ENCODE measurements around the gene CDC20B. TPM values are rescaled to one million over a fixed set of nuclear protein-coding genes. Genes with fewer than 3 reads are reported as not detected.

Gene CDC20B
- total RNA-seq (2014; rRNA removed; shearing (Covaris generic)) = not detected in 2 replicates
- polyA plus RNA-seq (2016; fragmentation: Nextera tagmentation; extraction: Ambion mirVana) = 0.20 TPM in 1 of 2 replicates, not detected in the other

- peak within 1 kb of the TSS; percentile 77 for H3K4me3 ChIP-seq
- H3K27ac ChIP-seq = no peak within 1 kb of the TSS
- H3K4me2 ChIP-seq (ENCODE audit: unreplicated experiment) = peak within 1 kb of the TSS; percentile 93
- peak within 1 kb of the TSS; percentile 79 for H2AFZ ChIP-seq
- H3K79me2 ChIP-seq (ENCODE audit: insufficient read depth) = no peaks in the 10 kb centered on the region
- no peaks in the 10 kb centered on the region for H3K9me2 ChIP-seq (ENCODE audit: insufficient read depth)
- TF ChIP-seq EZH2phosphoT487 (IDR thresholded peaks at IDR 0.05; ENCODE audit: insufficient read depth, low read depth) (no peak), EZH2 (IDR thresholded peaks at IDR 0.05; ENCODE audit: insufficient read depth, poor library complexity, severe bottlenecking) (no peak)
- peak within 1 kb of the TSS; percentile 69 for H3K9ac ChIP-seq
- DNase-seq = peak; percentile 93
- H3K9me3 ChIP-seq (ENCODE audit: low read depth) = no peaks in the 10 kb centered on the region
- in situ Hi-C loops (cut with MboI) = no loop called here
- 1% methylated on average over 52 to 64 of the region's 69 CpGs for WGBS, 2 experiments (ENCODE audit: low coverage in 1 of 2, low lambda C conversion rate in 2 of 2, missing lambda C conversion rate in 2 of 2)
- H4K20me1 ChIP-seq (ENCODE audit: insufficient read depth) = no peaks in the 10 kb centered on the region
- H3K27me3 ChIP-seq (replicated peaks; ENCODE audit: insufficient read depth) = peaks cover 45% of the 10 kb centered on the region
- H3K36me3 ChIP-seq (ENCODE audit: low read depth) = no peaks in the 10 kb centered on the region
- H3F3A ChIP-seq (ENCODE audit: insufficient read depth) = peaks cover 21% of the 10 kb centered on the region
- H3K4me1 ChIP-seq (ENCODE audit: insufficient read depth) = peaks cover 16% of the 10 kb centered on the region
Observed at GRCh38 chr5:55172937-55173686, at the start of gene CDC20B. TSS of gene CDC20B (minus strand) at chr5:55173177. CDS start at chr5:55173000, 177 bp downstream.

GRCh38 chr5:55222092-55222984 is 49.4 kb upstream of the CDC20B start:
- H3K79me2 ChIP-seq (ENCODE audit: insufficient read depth) = no peaks in the 10 kb centered on the region
- no peaks in the 10 kb centered on the region for H4K20me1 ChIP-seq (ENCODE audit: insufficient read depth)
- H3K36me3 ChIP-seq (ENCODE audit: low read depth) = no peaks in the 10 kb centered on the region
- H3K27me3 ChIP-seq (replicated peaks; ENCODE audit: insufficient read depth) = peaks cover 81% of the 10 kb centered on the region
- no peak overlapping the region for H2AFZ ChIP-seq
- TF ChIP-seq EZH2 (IDR thresholded peaks at IDR 0.05; ENCODE audit: insufficient read depth, poor library complexity, severe bottlenecking) (peak; percentile 93), EZH2phosphoT487 (IDR thresholded peaks at IDR 0.05; ENCODE audit: insufficient read depth, low read depth) (peak; percentile 26; the same call in 1 of the 2 replicates)
- H3K9ac ChIP-seq = no peak overlapping the region
- in situ Hi-C loops (cut with MboI) = no loop called here
- no peak for DNase-seq
- no peak overlapping the region for H3K4me3 ChIP-seq
- no peaks in the 10 kb centered on the region for H3K9me3 ChIP-seq (ENCODE audit: low read depth)
- WGBS, 2 experiments (ENCODE audit: low coverage in 1 of 2, low lambda C conversion rate in 2 of 2, missing lambda C conversion rate in 2 of 2) = 19% methylated on average over 30 of the region's 30 CpGs
- no peaks in the 10 kb centered on the region for H3K9me2 ChIP-seq (ENCODE audit: insufficient read depth)
- no peak overlapping the region for H3K27ac ChIP-seq
- H3K4me2 ChIP-seq (ENCODE audit: unreplicated experiment) = no peak overlapping the region
- no peaks in the 10 kb centered on the region for H3K4me1 ChIP-seq (ENCODE audit: insufficient read depth)
- no peaks in the 10 kb centered on the region for H3F3A ChIP-seq (ENCODE audit: insufficient read depth)

DNA sequence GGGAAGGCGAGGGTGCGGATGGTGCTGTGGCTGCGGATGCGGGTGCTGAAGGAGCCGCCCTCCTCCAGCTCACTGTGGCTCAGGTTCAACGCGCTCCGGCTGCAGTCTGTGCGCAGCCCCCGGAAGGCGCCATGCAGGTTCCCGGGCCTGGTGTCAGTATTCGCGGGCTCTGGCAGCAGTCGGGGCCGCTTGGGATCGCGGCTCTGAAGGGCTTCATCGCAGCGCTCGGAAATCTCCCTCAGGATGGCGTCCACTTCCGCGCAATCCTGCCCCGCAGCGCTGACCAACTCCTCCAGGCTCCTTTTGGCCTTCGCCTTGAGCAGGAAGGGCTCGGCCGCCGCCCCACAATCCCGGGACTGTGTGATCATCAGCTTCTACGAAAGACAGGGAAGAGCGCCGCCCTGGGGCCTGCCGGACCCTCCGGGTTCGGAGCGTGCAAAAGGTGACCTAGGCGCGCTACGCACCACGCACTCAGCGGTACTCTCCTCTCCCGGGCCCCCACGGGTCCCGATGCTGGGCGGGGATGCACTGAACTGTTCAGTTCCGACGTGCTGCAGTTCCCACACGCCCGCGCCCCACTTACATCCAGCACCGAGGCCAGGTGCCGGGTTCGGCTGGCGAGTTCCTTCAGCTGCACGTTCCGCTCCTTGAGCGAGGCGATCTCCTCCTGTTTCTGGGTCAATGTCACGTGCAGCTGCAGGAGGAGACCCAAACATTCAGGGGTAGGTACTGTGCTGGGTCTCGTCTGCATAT is 47.6 kb upstream of the CDC20B start:
- in situ Hi-C loops (cut with MboI) = no loop called here
- H3K9me3 ChIP-seq (ENCODE audit: low read depth) = no peaks in the 10 kb centered on the region
- H3K4me3 ChIP-seq = peak overlapping the region; percentile 62
- no peaks in the 10 kb centered on the region for H3K9me2 ChIP-seq (ENCODE audit: insufficient read depth)
- H3K9ac ChIP-seq = no peak overlapping the region
- H3K4me1 ChIP-seq (ENCODE audit: insufficient read depth) = no peaks in the 10 kb centered on the region
- peak overlapping the region; percentile 80 for H3K4me2 ChIP-seq (ENCODE audit: unreplicated experiment)
- DNase-seq = peak; percentile 58
- TF ChIP-seq EZH2 (IDR thresholded peaks at IDR 0.05; ENCODE audit: insufficient read depth, poor library complexity, severe bottlenecking) (no peak), EZH2phosphoT487 (IDR thresholded peaks at IDR 0.05; ENCODE audit: insufficient read depth, low read depth) (no peak)
- 7 to 10% methylated on average over 45 to 53 of the region's 62 CpGs for WGBS, 2 experiments (ENCODE audit: low coverage in 1 of 2, low lambda C conversion rate in 2 of 2, missing lambda C conversion rate in 2 of 2)
- no peaks in the 10 kb centered on the region for H4K20me1 ChIP-seq (ENCODE audit: insufficient read depth)
- H3K36me3 ChIP-seq (ENCODE audit: low read depth) = no peaks in the 10 kb centered on the region
- no peak overlapping the region for H3K27ac ChIP-seq
- no peaks in the 10 kb centered on the region for H3K79me2 ChIP-seq (ENCODE audit: insufficient read depth)
- peak overlapping the region; percentile 79 for H2AFZ ChIP-seq
- H3F3A ChIP-seq (ENCODE audit: insufficient read depth) = no peaks in the 10 kb centered on the region
- H3K27me3 ChIP-seq (replicated peaks; ENCODE audit: insufficient read depth) = peaks cover 69% of the 10 kb centered on the region

- Histone ChIP-seq H3K9me2 (ENCODE audit: insufficient read depth) (no peaks in the 10 kb centered on the region), H3K27me3 (replicated peaks; ENCODE audit: insufficient read depth) (peaks cover 60% of the 10 kb centered on the region)
Observed at GRCh38 chr5:55219770-55220169, 46.8 kb upstream of the CDC20B start.

More at GRCh38 chr5:55219770-55220169, 46.8 kb upstream of the CDC20B start:
- no peaks in the 10 kb centered on the region for H3K36me3 ChIP-seq (ENCODE audit: low read depth)
- H3K4me1 ChIP-seq (ENCODE audit: insufficient read depth) = no peaks in the 10 kb centered on the region
- no peak overlapping the region for H3K27ac ChIP-seq
- no peak overlapping the region for H3K9ac ChIP-seq
- 85 to 89% methylated on average over 3 of the region's 3 CpGs for WGBS, 2 experiments (ENCODE audit: low coverage in 1 of 2, low lambda C conversion rate in 2 of 2, missing lambda C conversion rate in 2 of 2)
- H3K9me3 ChIP-seq (ENCODE audit: low read depth) = no peaks in the 10 kb centered on the region
- in situ Hi-C loops (cut with MboI) = no loop called here
- DNase-seq = no peak
- H2AFZ ChIP-seq = no peak overlapping the region
- H3K79me2 ChIP-seq (ENCODE audit: insufficient read depth) = no peaks in the 10 kb centered on the region
- TF ChIP-seq EZH2 (IDR thresholded peaks at IDR 0.05; ENCODE audit: insufficient read depth, poor library complexity, severe bottlenecking) (no peak), EZH2phosphoT487 (IDR thresholded peaks at IDR 0.05; ENCODE audit: insufficient read depth, low read depth) (no peak)
- no peaks in the 10 kb centered on the region for H4K20me1 ChIP-seq (ENCODE audit: insufficient read depth)
- H3K4me3 ChIP-seq = no peak overlapping the region
- H3K4me2 ChIP-seq (ENCODE audit: unreplicated experiment) = no peak overlapping the region
- H3F3A ChIP-seq (ENCODE audit: insufficient read depth) = no peaks in the 10 kb centered on the region
